CD1c-positive myeloid dendritic cell (primary cell): ENCODE measurements around the gene SLC1A3.
A peak's percentile ranks its signal among the peaks of the same experiment; 100 is the strongest.

Experiments
- DNase-seq: peaks from one replicate; pipeline ENCODE4 v3.0.0-alpha.2; 2016; ENCODE audit errors: extremely low spot score

SLC1A3 gene

GRCh38 chr5:36685631-36686288 is 79.4 kb downstream of the SLC1A3 start:
- peak; percentile 89 for DNase-seq

GRCh38 chr5:36686881-36687280 is 80.5 kb downstream of the SLC1A3 start:
- no peak for DNase-seq

GRCh38 chr5:36688722-36689121 is 82.3 kb downstream of the SLC1A3 start:
- DNase-seq = no peak

GRCh38 chr5:36689225-36689624 is 82.8 kb downstream of the SLC1A3 start:
- DNase-seq = peak; percentile 91

- DNase-seq = peak; percentile 88
Measured at GRCh38 chr5:36690041-36690961, 83.9 kb downstream of the SLC1A3 start.

GRCh38 chr5:36691226-36691625 is 84.8 kb downstream of the SLC1A3 start:
- DNase-seq = no peak

GRCh38 chr5:36691696-36692371 is 85.4 kb downstream of the SLC1A3 start:
- DNase-seq = peak; percentile 34

GRCh38 chr5:36692791-36693763 is 86.7 kb downstream of the SLC1A3 start:
- DNase-seq = peak; percentile 73

- DNase-seq = no peak
Measured at GRCh38 chr5:36694351-36694750, 87.9 kb downstream of the SLC1A3 start.

- DNase-seq = peak; percentile 65
Measured at GRCh38 chr5:36696059-36696673, 89.8 kb downstream of the SLC1A3 start.

- DNase-seq = no peak
Measured at GRCh38 chr5:36698031-36698430, 91.6 kb downstream of the SLC1A3 start.

GRCh38 chr5:36701085-36701698 is 94.8 kb downstream of the SLC1A3 start:
- peak; percentile 57 for DNase-seq

- no peak for DNase-seq
Measured at GRCh38 chr5:36703245-36703860, 96.9 kb downstream of the SLC1A3 start.

GRCh38 chr5:36704131-36704530 is 97.7 kb downstream of the SLC1A3 start:
- DNase-seq = no peak

- DNase-seq = no peak
Measured at GRCh38 chr5:36705055-36705454, 98.6 kb downstream of the SLC1A3 start.

GRCh38 chr5:36706662-36707061 is 100.3 kb downstream of the SLC1A3 start:
- DNase-seq = no peak

- DNase-seq = no peak
Measured at GRCh38 chr5:36708996-36709395, 102.6 kb downstream of the SLC1A3 start.

- no peak for DNase-seq
Measured at GRCh38 chr5:36710039-36710438, 103.6 kb downstream of the SLC1A3 start.

- DNase-seq = peak; percentile 26
Measured at GRCh38 chr5:36712706-36713105, 106.3 kb downstream of the SLC1A3 start.

- DNase-seq = no peak
Measured at GRCh38 chr5:36713541-36713940, 107.1 kb downstream of the SLC1A3 start.
